ENCODE results near the gene CTAGE9.
"Not testable (repeated sequence)": the region's sequence is repeated elsewhere in the genome, so short reads cannot be mapped to it uniquely, and the experiment has no call there.

The CTAGE9 gene

DNA sequence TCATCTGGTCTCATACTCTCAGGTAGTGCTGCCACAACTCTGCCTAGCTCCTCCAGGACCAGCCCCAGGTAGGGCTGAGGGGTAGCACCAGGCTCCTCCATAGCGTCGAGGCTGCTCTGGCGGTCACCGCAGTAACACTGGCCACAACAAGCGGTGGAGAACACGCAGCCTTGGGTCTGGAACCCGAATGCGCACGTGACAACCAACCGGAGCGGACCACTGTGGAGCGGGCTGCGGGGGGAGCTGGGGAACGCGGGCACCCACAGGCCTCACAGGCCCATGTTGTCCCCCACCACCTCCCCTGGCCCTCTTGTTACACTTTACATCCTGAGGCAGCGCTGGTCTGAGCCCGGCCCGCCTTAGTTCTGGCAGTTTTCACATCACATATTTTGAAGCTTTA is at the start of gene CTAGE9:
Gene CTAGE9, minus strand, starts transcription at position 101 of the 400 bp plus-strand sequence. Its CDS starts 0 bp downstream, at position 101.
- not testable (repeated sequence) for H3K27me3 ChIP-seq (ENCODE audit: control insufficient read depth in 2 of 2, insufficient read depth in 2 of 2, low read length in 2 of 2)

DNA sequence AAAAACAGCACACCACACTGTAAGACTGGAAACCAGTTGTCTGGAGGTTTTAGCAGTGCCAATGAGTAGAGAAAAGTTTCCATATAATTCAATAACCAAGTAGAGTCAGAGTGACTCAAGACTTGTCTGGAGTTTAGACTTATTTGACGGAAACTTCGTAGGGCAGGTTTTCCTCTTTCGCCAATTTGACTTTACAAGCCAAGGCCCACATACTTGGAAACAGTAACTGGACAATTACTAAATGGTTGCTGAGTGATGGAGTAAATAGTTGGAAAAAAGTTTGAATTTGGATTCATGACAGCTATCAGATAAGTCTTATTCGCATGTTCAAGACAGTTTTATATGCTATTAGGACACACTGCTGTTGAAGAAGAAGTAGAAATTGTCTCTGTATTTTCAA is 48.1 kb upstream of the CTAGE9 start:
- no peaks in the 10 kb centered on the region for H3K9me3 ChIP-seq (ENCODE audit: control insufficient read depth in 2 of 2, low read length in 2 of 2)
- H3K4me3 ChIP-seq (ENCODE audit: low read length in 2 of 2) = no peak overlapping the region
- no peaks in the 10 kb centered on the region for H3K36me3 ChIP-seq (ENCODE audit: control insufficient read depth in 2 of 2, insufficient read depth in 2 of 2, low read length in 2 of 2)
- no peaks in the 10 kb centered on the region for H3K27me3 ChIP-seq (ENCODE audit: control insufficient read depth in 2 of 2, insufficient read depth in 2 of 2, low read length in 2 of 2)
- no peak overlapping the region for H3K27ac ChIP-seq (ENCODE audit: low read depth in 2 of 2, low read length in 2 of 2)
- H3K4me1 ChIP-seq (ENCODE audit: control insufficient read depth in 2 of 2, insufficient read depth in 2 of 2, low read length in 2 of 2) = no peaks in the 10 kb centered on the region
- no peak overlapping the region for H3K9ac ChIP-seq (ENCODE audit: low read depth in 1 of 2, low read length in 2 of 2)

More for the DNA sequence above, at the start of gene CTAGE9:
- not testable (repeated sequence) for H3K9ac ChIP-seq (ENCODE audit: low read depth in 1 of 2, low read length in 2 of 2); H3K4me1 ChIP-seq (ENCODE audit: control insufficient read depth in 2 of 2, insufficient read depth in 2 of 2, low read length in 2 of 2); H3K9me3 ChIP-seq (ENCODE audit: control insufficient read depth in 2 of 2, low read length in 2 of 2); H3K4me3 ChIP-seq (ENCODE audit: low read length in 2 of 2); H3K27ac ChIP-seq (ENCODE audit: low read depth in 2 of 2, low read length in 2 of 2); H3K36me3 ChIP-seq (ENCODE audit: control insufficient read depth in 2 of 2, insufficient read depth in 2 of 2, low read length in 2 of 2)

- no peaks in the 10 kb centered on the region for H3K9me3 ChIP-seq (ENCODE audit: control insufficient read depth in 2 of 2, low read length in 2 of 2)
- H3K27me3 ChIP-seq (ENCODE audit: control insufficient read depth in 2 of 2, insufficient read depth in 2 of 2, low read length in 2 of 2) = no peaks in the 10 kb centered on the region
- H3K36me3 ChIP-seq (ENCODE audit: control insufficient read depth in 2 of 2, insufficient read depth in 2 of 2, low read length in 2 of 2) = no peaks in the 10 kb centered on the region
- no peaks in the 10 kb centered on the region for H3K4me1 ChIP-seq (ENCODE audit: control insufficient read depth in 2 of 2, insufficient read depth in 2 of 2, low read length in 2 of 2)
- H3K9ac ChIP-seq (ENCODE audit: low read depth in 1 of 2, low read length in 2 of 2) = no peak overlapping the region
- no peak overlapping the region for H3K27ac ChIP-seq (ENCODE audit: low read depth in 2 of 2, low read length in 2 of 2)
- H3K4me3 ChIP-seq (ENCODE audit: low read length in 2 of 2) = no peak overlapping the region
These were observed 45.2 kb upstream of the CTAGE9 start for GRCh38 chr6:131756039-131756438.

- H3K9ac ChIP-seq (ENCODE audit: low read depth in 1 of 2, low read length in 2 of 2) = no peak overlapping the region
- H3K27ac ChIP-seq (ENCODE audit: low read depth in 2 of 2, low read length in 2 of 2) = no peak overlapping the region
- no peaks in the 10 kb centered on the region for H3K36me3 ChIP-seq (ENCODE audit: control insufficient read depth in 2 of 2, insufficient read depth in 2 of 2, low read length in 2 of 2)
- no peaks in the 10 kb centered on the region for H3K9me3 ChIP-seq (ENCODE audit: control insufficient read depth in 2 of 2, low read length in 2 of 2)
- no peaks in the 10 kb centered on the region for H3K4me1 ChIP-seq (ENCODE audit: control insufficient read depth in 2 of 2, insufficient read depth in 2 of 2, low read length in 2 of 2)
- no peaks in the 10 kb centered on the region for H3K27me3 ChIP-seq (ENCODE audit: control insufficient read depth in 2 of 2, insufficient read depth in 2 of 2, low read length in 2 of 2)
- H3K4me3 ChIP-seq (ENCODE audit: low read length in 2 of 2) = no peak overlapping the region
These were observed 44.8 kb upstream of the CTAGE9 start for GRCh38 chr6:131755597-131755996.

DNA sequence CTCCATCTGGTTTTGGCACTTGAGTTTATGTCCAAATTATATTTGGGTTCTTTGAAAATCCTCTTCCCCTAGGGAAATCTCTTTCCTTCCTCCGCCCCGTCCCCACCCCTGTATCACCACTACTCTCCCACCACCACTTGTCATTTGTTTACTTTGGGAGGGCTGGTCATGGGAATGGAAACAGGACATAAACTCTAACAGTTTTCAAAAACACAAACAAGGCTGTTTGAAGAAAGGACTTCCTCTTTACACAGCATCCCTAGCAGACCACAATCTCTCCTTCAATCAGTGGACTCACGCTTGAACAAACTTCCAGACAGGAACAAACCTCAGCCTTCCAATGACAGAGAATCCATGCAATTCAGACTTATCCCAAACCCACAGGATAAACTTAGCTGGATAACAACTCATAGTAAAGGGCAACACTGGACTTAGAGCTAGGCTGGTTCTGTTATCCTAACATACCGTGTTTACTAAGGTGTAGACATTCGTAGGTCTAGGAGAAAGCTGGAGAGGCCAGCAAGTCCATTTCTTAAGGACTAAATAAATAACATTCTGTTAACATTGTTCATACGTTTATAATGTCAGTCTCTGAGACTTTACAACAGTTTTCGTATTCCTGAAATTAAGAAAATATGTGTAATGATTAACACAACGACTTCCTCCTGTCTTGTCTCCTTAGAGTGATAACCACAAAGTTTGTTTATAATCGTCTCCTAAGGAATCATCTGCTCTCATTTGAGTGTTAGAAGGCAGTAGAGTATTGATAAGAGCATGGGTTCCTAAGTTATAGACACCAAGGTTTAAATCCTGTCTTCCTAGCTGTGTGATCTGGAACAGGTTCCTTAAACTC is 44.1 kb upstream of the CTAGE9 start:
- H3K9me3 ChIP-seq (ENCODE audit: control insufficient read depth in 2 of 2, low read length in 2 of 2) = no peaks in the 10 kb centered on the region

DNA sequence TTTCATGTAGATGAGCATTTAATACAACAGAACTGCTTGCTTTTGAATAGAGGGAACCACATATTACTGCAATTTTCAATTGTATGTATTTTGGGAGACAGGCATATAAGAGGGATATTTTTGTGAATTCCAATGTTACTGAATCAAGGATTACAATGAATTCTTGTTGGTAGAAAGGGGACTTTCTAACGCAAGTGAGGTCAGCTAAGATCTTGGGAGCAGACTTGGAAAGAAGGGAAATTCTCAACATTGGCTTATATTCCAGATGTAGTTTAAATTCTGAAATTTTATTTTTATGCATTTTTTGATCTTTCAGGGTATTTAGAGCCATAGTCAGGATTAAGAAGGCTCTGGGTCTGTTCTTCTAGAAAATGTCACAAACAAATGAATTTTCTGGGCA is 43.3 kb upstream of the CTAGE9 start:
- Histone ChIP-seq H3K27me3 (ENCODE audit: control insufficient read depth in 2 of 2, insufficient read depth in 2 of 2, low read length in 2 of 2) (no peaks in the 10 kb centered on the region), H3K9me3 (ENCODE audit: control insufficient read depth in 2 of 2, low read length in 2 of 2) (no peaks in the 10 kb centered on the region), H3K27ac (ENCODE audit: low read depth in 2 of 2, low read length in 2 of 2) (no peak overlapping the region), H3K9ac (ENCODE audit: low read depth in 1 of 2, low read length in 2 of 2) (no peak overlapping the region), H3K36me3 (ENCODE audit: control insufficient read depth in 2 of 2, insufficient read depth in 2 of 2, low read length in 2 of 2) (no peaks in the 10 kb centered on the region), H3K4me1 (ENCODE audit: control insufficient read depth in 2 of 2, insufficient read depth in 2 of 2, low read length in 2 of 2) (no peaks in the 10 kb centered on the region), H3K4me3 (ENCODE audit: low read length in 2 of 2) (no peak overlapping the region)

More for the DNA sequence above, 44.1 kb upstream of the CTAGE9 start:
- no peaks in the 10 kb centered on the region for H3K36me3 ChIP-seq (ENCODE audit: control insufficient read depth in 2 of 2, insufficient read depth in 2 of 2, low read length in 2 of 2)
- no peak overlapping the region for H3K9ac ChIP-seq (ENCODE audit: low read depth in 1 of 2, low read length in 2 of 2)
- H3K27ac ChIP-seq (ENCODE audit: low read depth in 2 of 2, low read length in 2 of 2) = no peak overlapping the region
- no peaks in the 10 kb centered on the region for H3K27me3 ChIP-seq (ENCODE audit: control insufficient read depth in 2 of 2, insufficient read depth in 2 of 2, low read length in 2 of 2)
- H3K4me3 ChIP-seq (ENCODE audit: low read length in 2 of 2) = no peak overlapping the region
- no peaks in the 10 kb centered on the region for H3K4me1 ChIP-seq (ENCODE audit: control insufficient read depth in 2 of 2, insufficient read depth in 2 of 2, low read length in 2 of 2)

- not testable (repeated sequence) for H3K9me3 ChIP-seq (ENCODE audit: control insufficient read depth in 2 of 2, low read length in 2 of 2); H3K27ac ChIP-seq (ENCODE audit: low read depth in 2 of 2, low read length in 2 of 2); H3K4me3 ChIP-seq (ENCODE audit: low read length in 2 of 2); H3K9ac ChIP-seq (ENCODE audit: low read depth in 1 of 2, low read length in 2 of 2); H3K27me3 ChIP-seq (ENCODE audit: control insufficient read depth in 2 of 2, insufficient read depth in 2 of 2, low read length in 2 of 2); H3K36me3 ChIP-seq (ENCODE audit: control insufficient read depth in 2 of 2, insufficient read depth in 2 of 2, low read length in 2 of 2); H3K4me1 ChIP-seq (ENCODE audit: control insufficient read depth in 2 of 2, insufficient read depth in 2 of 2, low read length in 2 of 2)
These were observed 40.3 kb upstream of the CTAGE9 start for GRCh38 chr6:131751012-131751715.

DNA sequence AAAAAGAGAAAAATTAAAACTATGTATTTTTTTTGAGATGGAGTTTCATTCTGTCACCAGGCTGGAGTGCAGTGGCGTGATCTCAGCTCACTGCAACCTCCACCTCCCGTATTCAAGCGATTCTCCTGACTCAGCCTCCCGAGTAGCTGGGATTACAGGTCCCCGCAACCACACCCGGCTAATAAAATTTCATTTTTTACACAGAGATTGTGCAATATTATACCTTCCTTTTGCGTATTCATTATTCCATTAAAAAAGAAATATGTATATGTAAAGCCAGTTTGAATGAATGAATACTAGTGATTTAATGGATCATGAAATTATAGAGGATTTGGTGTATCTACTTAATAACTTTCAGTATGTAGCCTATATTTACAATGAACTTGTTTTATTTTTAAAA is 38.2 kb upstream of the CTAGE9 start:
- Histone ChIP-seq H3K27ac (ENCODE audit: low read depth in 2 of 2, low read length in 2 of 2) (no peak overlapping the region), H3K4me3 (ENCODE audit: low read length in 2 of 2) (no peak overlapping the region), H3K9ac (ENCODE audit: low read depth in 1 of 2, low read length in 2 of 2) (no peak overlapping the region), H3K27me3 (ENCODE audit: control insufficient read depth in 2 of 2, insufficient read depth in 2 of 2, low read length in 2 of 2) (no peaks in the 10 kb centered on the region), H3K9me3 (ENCODE audit: control insufficient read depth in 2 of 2, low read length in 2 of 2) (no peaks in the 10 kb centered on the region), H3K4me1 (ENCODE audit: control insufficient read depth in 2 of 2, insufficient read depth in 2 of 2, low read length in 2 of 2) (no peaks in the 10 kb centered on the region), H3K36me3 (ENCODE audit: control insufficient read depth in 2 of 2, insufficient read depth in 2 of 2, low read length in 2 of 2) (no peaks in the 10 kb centered on the region)

- H3K9ac ChIP-seq (ENCODE audit: low read depth in 1 of 2, low read length in 2 of 2) = no peak overlapping the region
- no peaks in the 10 kb centered on the region for H3K9me3 ChIP-seq (ENCODE audit: control insufficient read depth in 2 of 2, low read length in 2 of 2)
- no peaks in the 10 kb centered on the region for H3K27me3 ChIP-seq (ENCODE audit: control insufficient read depth in 2 of 2, insufficient read depth in 2 of 2, low read length in 2 of 2)
- no peak overlapping the region for H3K4me3 ChIP-seq (ENCODE audit: low read length in 2 of 2)
- no peaks in the 10 kb centered on the region for H3K4me1 ChIP-seq (ENCODE audit: control insufficient read depth in 2 of 2, insufficient read depth in 2 of 2, low read length in 2 of 2)
- no peaks in the 10 kb centered on the region for H3K36me3 ChIP-seq (ENCODE audit: control insufficient read depth in 2 of 2, insufficient read depth in 2 of 2, low read length in 2 of 2)
- no peak overlapping the region for H3K27ac ChIP-seq (ENCODE audit: low read depth in 2 of 2, low read length in 2 of 2)
These were observed 37.1 kb upstream of the CTAGE9 start for GRCh38 chr6:131747821-131748353.

DNA sequence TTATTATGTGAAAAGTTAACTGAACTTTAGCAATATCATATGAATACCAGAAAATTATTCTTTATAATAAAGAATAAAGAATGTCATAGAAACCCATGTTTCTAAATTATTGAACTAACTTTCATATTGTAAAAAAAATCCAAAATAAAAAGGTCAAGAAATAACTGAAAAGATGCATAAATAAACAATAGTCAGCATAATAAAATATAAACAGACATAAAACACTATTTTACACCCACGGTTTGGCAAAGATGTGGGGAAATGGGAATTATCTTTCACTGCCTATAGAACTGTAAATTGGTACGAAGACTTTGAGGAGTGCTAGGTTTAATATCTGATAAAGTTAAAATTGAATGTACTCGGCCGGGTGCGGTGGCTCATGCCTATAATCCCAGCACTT is 34.7 kb upstream of the CTAGE9 start:
- Histone ChIP-seq H3K9ac (ENCODE audit: low read depth in 1 of 2, low read length in 2 of 2) (no peak overlapping the region), H3K36me3 (ENCODE audit: control insufficient read depth in 2 of 2, insufficient read depth in 2 of 2, low read length in 2 of 2) (no peaks in the 10 kb centered on the region), H3K4me3 (ENCODE audit: low read length in 2 of 2) (no peak overlapping the region), H3K27ac (ENCODE audit: low read depth in 2 of 2, low read length in 2 of 2) (no peak overlapping the region), H3K4me1 (ENCODE audit: control insufficient read depth in 2 of 2, insufficient read depth in 2 of 2, low read length in 2 of 2) (no peaks in the 10 kb centered on the region), H3K27me3 (ENCODE audit: control insufficient read depth in 2 of 2, insufficient read depth in 2 of 2, low read length in 2 of 2) (no peaks in the 10 kb centered on the region), H3K9me3 (ENCODE audit: control insufficient read depth in 2 of 2, low read length in 2 of 2) (no peaks in the 10 kb centered on the region)

All from mucosa of rectum (tissue), 2 donors.